ENCODE measurements around the gene RTN4R. TPM values are rescaled to one million over a fixed set of nuclear protein-coding genes. Genes with fewer than 3 reads are reported as not detected.
"Not testable (repeated sequence)": the region's sequence is repeated elsewhere in the genome, so short reads cannot be mapped to it uniquely, and the experiment has no call there.

RTN4R gene
- total RNA-seq, 1 experiment from 2014 or later: 25.0 TPM

DNA sequence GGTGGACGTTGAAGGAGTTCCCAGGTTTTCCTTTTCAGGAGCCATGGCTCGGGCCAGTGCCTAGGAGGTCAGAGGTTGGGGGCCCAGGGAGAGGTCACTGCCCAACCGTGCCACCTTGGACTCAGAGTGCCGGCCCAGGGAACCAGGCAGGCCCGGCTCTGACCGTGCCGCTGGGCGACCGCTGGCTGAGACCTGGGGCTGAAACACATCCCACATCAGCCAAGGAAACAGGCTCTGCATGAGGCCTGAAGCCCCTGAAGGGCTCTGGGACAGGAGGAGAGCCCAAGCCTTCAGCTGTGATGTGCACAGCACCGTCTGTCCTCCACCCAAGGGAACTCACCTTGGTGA is 21.9 kb upstream of the RTN4R start (continued):
- TF ChIP-seq, protein P1, sequence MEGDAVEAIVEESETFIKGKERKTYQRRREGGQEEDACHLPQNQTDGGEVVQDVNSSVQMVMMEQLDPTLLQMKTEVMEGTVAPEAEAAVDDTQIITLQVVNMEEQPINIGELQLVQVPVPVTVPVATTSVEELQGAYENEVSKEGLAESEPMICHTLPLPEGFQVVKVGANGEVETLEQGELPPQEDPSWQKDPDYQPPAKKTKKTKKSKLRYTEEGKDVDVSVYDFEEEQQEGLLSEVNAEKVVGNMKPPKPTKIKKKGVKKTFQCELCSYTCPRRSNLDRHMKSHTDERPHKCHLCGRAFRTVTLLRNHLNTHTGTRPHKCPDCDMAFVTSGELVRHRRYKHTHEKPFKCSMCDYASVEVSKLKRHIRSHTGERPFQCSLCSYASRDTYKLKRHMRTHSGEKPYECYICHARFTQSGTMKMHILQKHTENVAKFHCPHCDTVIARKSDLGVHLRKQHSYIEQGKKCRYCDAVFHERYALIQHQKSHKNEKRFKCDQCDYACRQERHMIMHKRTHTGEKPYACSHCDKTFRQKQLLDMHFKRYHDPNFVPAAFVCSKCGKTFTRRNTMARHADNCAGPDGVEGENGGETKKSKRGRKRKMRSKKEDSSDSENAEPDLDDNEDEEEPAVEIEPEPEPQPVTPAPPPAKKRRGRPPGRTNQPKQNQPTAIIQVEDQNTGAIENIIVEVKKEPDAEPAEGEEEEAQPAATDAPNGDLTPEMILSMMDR (IDR thresholded peaks at IDR 0.05): no peak
- TF ChIP-seq PRDM15 (CRISPR knock-in tag; IDR thresholded peaks at IDR 0.05) (no peak), RELA (CRISPR knock-in tag; IDR thresholded peaks at IDR 0.05; ENCODE audit: borderline replicate concordance) (no peak), SMAD3 (CRISPR knock-in tag; IDR thresholded peaks at IDR 0.05; ENCODE audit: borderline replicate concordance) (no peak), RORB (CRISPR knock-in tag; IDR thresholded peaks at IDR 0.05) (no peak)

GRCh38 chr22:20289182-20290044 is 21.3 kb upstream of the RTN4R start:
- H3K27ac Mint-ChIP-seq; POLR2A ChIA-PET; H3K36me3 Mint-ChIP-seq; H3K9me3 Mint-ChIP-seq; CTCF ChIA-PET; H3K4me1 Mint-ChIP-seq; ATAC-seq; H3K27me3 Mint-ChIP-seq (ENCODE audit: low read depth); DNase-seq (ENCODE audit: low spot score); H3K4me3 Mint-ChIP-seq: not testable (repeated sequence)

DNA sequence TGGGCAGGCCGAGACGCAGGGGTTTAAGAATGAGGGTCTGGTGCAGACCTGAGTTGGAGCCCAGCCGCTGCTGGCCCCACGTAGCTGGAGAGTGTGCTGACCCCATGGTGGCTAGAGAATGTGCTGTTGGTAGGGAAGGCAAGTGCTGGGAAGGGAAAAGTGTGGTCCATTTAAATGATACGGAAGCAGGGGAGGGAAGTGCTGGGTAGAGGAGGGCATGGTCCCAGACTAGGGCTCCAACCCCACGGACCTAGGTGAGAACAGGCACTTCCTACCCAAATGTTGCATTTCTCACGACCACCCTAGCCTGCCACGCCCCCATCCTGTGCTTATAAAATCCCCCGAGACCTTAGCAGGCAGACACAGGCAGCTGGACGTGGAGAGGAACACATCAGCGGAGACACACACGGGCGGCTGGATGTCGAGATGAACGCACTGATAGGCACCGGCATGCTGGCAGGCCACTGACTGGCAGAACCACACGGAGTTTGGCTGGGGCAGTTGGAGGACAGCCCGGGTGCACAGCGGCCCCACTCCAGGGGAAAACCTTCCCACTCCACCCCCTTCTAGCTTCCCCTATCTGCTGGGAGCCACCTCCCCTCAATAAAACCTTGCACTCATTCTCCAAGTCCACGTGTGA is 18.8 kb upstream of the RTN4R start:
- H3K9me3 Mint-ChIP-seq; POLR2A ChIA-PET; H3K4me1 Mint-ChIP-seq; H3K4me3 Mint-ChIP-seq; H3K27ac Mint-ChIP-seq; DNase-seq (ENCODE audit: low spot score); H3K27me3 Mint-ChIP-seq (ENCODE audit: low read depth); H3K36me3 Mint-ChIP-seq; ATAC-seq: not testable (repeated sequence)
- CTCF ChIA-PET: interaction anchor here (0.7 to 2.0 kb wide), 3 partner anchors 48 to 130 kb away, joined by 3 to 7 read pairs (median 5); no protein-coding TSS in a partner anchor

DNA sequence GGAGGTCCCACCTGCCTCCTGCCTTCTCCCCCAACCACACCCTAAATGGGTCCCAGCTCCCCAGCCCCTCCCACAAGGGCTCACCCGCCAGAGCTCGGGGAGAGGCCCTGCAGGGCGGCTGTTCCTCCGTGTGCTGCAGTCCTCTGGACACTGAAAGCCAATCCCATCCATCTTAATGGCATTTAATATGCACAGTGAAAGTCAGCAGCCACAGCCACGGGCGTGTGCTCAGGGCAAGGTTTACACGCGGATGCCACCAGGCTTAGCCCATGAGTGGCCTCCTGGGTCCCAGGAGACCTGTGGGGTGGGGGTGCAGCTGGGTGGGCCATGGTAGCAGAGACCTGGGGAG is 18.2 kb upstream of the RTN4R start:
- H3K4me1 Mint-ChIP-seq; H3K27ac Mint-ChIP-seq; POLR2A ChIA-PET; H3K36me3 Mint-ChIP-seq; DNase-seq (ENCODE audit: low spot score); H3K9me3 Mint-ChIP-seq; H3K27me3 Mint-ChIP-seq (ENCODE audit: low read depth); ATAC-seq; H3K4me3 Mint-ChIP-seq: not testable (repeated sequence)
- CTCF ChIA-PET: interaction anchor here (0.9 to 1.2 kb wide), 2 partner anchors 127 to 129 kb away, joined by 5 to 12 read pairs; no protein-coding TSS in a partner anchor

DNA sequence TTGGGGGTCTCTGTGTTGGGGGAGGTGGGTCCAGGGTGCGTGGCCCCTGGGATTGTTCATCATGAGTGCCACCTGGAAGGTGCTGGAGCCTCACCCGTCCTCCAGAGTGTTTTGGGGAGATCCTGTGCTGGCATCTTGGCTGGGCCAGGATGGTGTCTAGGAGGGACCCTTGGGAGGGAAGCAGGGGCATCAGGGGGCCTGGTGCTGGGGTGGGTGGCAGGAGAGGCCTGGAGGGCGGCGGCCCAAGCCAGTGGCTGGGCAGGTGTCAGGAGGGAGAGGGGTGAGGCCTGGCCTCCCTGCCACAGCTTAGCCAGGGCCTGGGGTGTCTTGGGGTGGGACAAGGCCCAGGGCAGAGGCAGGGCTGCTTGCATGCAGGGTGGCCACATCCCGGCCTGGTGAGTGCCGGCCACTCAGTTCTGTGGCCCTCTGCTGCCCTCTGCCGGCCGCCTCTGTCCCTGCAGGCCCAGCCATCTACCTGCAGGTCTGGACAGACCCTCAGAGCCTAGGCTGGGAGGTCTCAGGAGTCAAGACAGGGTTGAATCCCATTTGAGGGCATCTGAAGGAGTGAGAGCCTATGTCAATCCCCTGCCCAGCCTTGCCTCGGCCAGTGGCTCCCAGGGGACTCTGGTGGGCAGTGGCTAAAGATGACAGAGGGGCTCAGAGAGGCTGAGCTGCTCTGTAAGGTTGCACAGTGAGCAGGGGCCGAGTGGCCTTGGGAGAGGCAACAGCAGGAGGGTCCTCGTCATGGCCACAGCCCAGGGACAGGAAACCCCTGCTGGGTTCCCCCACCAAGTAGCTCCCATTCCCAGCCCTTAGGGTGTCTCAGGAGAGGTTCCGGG is 17.6 kb upstream of the RTN4R start:
- H3K9me3 Mint-ChIP-seq; H3K4me3 Mint-ChIP-seq; H3K36me3 Mint-ChIP-seq; POLR2A ChIA-PET; H3K4me1 Mint-ChIP-seq; H3K27me3 Mint-ChIP-seq (ENCODE audit: low read depth); H3K27ac Mint-ChIP-seq: not testable (repeated sequence)
- DNase-seq (ENCODE audit: low spot score) (peak; percentile 91), ATAC-seq (peak; percentile 89)
- TF ChIP-seq, protein P1 (IDR thresholded peaks at IDR 0.05): peak; percentile 88
- CTCF ChIA-PET: interaction anchor here (0.6 to 3.6 kb wide), 8 partner anchors 10 to 131 kb away, joined by 3 to 43 read pairs (median 5); no protein-coding TSS in a partner anchor

All from WTC11 (cell line).